Suprapubic skin (tissue), 4 donors: Measurements from ENCODE around the gene TBPL2. TPM values are rescaled to one million over a fixed set of nuclear protein-coding genes. Genes with fewer than 3 reads are reported as not detected.

Experiments used
- DNase-seq, 2 donors: peaks; one replicate each; pipeline ENCODE4 v3.0.0-alpha.2; 2019; ENCODE audit warnings: low spot score in 2 of 2
- H3K27ac ChIP-seq: fragments of 200-600 bp; sonication (generic); one replicate; pipeline ENCODE4 v1.5.1; 2019
- H3K27me3 ChIP-seq: fragments of 200-600 bp; sonication (generic); one replicate; pipeline ENCODE4 v1.5.1; 2019
- H3K36me3 ChIP-seq: fragments of 200-600 bp; sonication (generic); one replicate; pipeline ENCODE4 v1.5.1; 2019
- H3K4me1 ChIP-seq: fragments of 200-600 bp; sonication (generic); one replicate; pipeline ENCODE4 v1.5.1; 2019
- H3K4me3 ChIP-seq: fragments of 200-600 bp; sonication (generic); one replicate; pipeline ENCODE4 v1.5.1; 2019; ENCODE audit warnings: mild to moderate bottlenecking
- H3K9me3 ChIP-seq: fragments of 200-600 bp; sonication (generic); one replicate; pipeline ENCODE4 v1.5.1; 2019
- CTCF ChIP-seq, 2 donors: fragments of 200-600 bp in 1 of 2; fragments of 450-650 bp in 1 of 2; sonication (generic) in 1 of 2; IDR thresholded peaks; one replicate each; pipeline ENCODE4 v1.5.1; 2016 to 2019; ENCODE audit warnings: antibody characterized with exemption in 2 of 2, mild to moderate bottlenecking in 1 of 2, moderate library complexity in 1 of 2
- EP300 ChIP-seq: sonication (generic); formaldehyde crosslinking; IDR thresholded peaks from one replicate; pipeline ENCODE4 v1.6.1; 2017; ENCODE audit warnings: antibody characterized with exemption
- POLR2A ChIP-seq, 2 donors: fragments of 450-650 bp; IDR thresholded peaks; one replicate each; pipeline ENCODE4 v1.6.1; 2017; ENCODE audit warnings: antibody characterized with exemption in 2 of 2, mild to moderate bottlenecking in 2 of 2, moderate library complexity in 2 of 2
- POLR2AphosphoS5 ChIP-seq, 3 donors: sonication (generic); formaldehyde crosslinking; IDR thresholded peaks; one replicate each; pipeline ENCODE4 v1.6.1; 2017; ENCODE audit warnings: antibody characterized with exemption in 3 of 3
- WGBS: methylation state at CpG from one replicate; pipeline ENCODE4 v1.1.5; 2018; 5-methylcytosine and 5-hydroxymethylcytosine counted together
- total RNA-seq, 4 donors: library from RNA; depleted of rRNA; stranded (reverse); fragments of >200 nt; gene quantifications; one replicate each; pipeline ENCODE4 v1.1.0, GENCODE V29; 2016

The TBPL2 gene
- total RNA-seq, 4 donors from 2014 or later, result not detected

- Histone ChIP-seq H3K4me3 (no peak overlapping the region), H3K36me3 (no peaks in the 10 kb centered on the region), H3K4me1 (peaks cover 13% of the 10 kb centered on the region), H3K27ac (no peak overlapping the region), H3K9me3 (no peaks in the 10 kb centered on the region), H3K27me3 (no peaks in the 10 kb centered on the region)
- no peak for DNase-seq
- WGBS, result 52% methylated on average over 5 of the region's 5 CpGs
- peak in 1 of 2 donors; percentile 20 for TF ChIP-seq CTCF (IDR thresholded peaks at IDR 0.05)
- TF ChIP-seq EP300, result no peak
Measured at GRCh38 chr14:55416866-55417265, 23.6 kb downstream of the TBPL2 start.

GRCh38 chr14:55414551-55414950 is 25.9 kb downstream of the TBPL2 start:
- H3K36me3 ChIP-seq, result no peaks in the 10 kb centered on the region
- TF ChIP-seq EP300 (no peak), CTCF (IDR thresholded peaks at IDR 0.05) (no peak), POLR2AphosphoS5 (IDR thresholded peaks at IDR 0.05) (no peak), POLR2A (IDR thresholded peaks at IDR 0.05) (no peak)

DNA sequence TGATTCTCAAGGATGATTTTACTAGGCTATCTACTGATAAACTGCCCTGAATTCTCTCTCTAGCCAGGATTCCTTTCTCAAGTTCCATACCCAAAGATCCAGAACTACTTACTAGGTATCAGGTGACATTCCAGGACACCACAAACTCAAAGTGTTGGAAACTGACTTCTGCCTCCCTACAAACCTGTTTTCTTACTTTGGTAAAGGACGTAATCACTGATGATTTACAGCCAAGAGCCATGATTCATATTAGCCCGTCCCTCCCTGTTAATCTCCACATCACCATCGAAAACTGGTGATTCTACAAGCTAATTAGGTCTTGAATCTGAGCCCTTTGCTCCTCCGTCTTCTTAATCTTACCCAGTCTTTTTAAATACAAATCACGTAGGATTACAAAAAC is 27.7 kb downstream of the TBPL2 start:
- TF ChIP-seq CTCF (IDR thresholded peaks at IDR 0.05) (no peak), POLR2A (IDR thresholded peaks at IDR 0.05) (no peak), EP300 (no peak), POLR2AphosphoS5 (IDR thresholded peaks at IDR 0.05) (no peak)
- Histone ChIP-seq H3K27ac (peak overlapping the region; percentile 87), H3K27me3 (no peaks in the 10 kb centered on the region), H3K4me3 (peak overlapping the region; percentile 97), H3K4me1 (peaks cover 32% of the 10 kb centered on the region), H3K36me3 (no peaks in the 10 kb centered on the region), H3K9me3 (no peaks in the 10 kb centered on the region)
- no peak for DNase-seq
- 35% methylated on average over 5 of the region's 5 CpGs for WGBS

More at GRCh38 chr14:55414551-55414950, 25.9 kb downstream of the TBPL2 start:
- Histone ChIP-seq H3K27me3 (no peaks in the 10 kb centered on the region), H3K27ac (no peak overlapping the region), H3K9me3 (no peaks in the 10 kb centered on the region), H3K4me3 (no peak overlapping the region), H3K4me1 (peaks cover 29% of the 10 kb centered on the region)
- no peak for DNase-seq
- 76% methylated on average over 3 of the region's 3 CpGs for WGBS

DNA sequence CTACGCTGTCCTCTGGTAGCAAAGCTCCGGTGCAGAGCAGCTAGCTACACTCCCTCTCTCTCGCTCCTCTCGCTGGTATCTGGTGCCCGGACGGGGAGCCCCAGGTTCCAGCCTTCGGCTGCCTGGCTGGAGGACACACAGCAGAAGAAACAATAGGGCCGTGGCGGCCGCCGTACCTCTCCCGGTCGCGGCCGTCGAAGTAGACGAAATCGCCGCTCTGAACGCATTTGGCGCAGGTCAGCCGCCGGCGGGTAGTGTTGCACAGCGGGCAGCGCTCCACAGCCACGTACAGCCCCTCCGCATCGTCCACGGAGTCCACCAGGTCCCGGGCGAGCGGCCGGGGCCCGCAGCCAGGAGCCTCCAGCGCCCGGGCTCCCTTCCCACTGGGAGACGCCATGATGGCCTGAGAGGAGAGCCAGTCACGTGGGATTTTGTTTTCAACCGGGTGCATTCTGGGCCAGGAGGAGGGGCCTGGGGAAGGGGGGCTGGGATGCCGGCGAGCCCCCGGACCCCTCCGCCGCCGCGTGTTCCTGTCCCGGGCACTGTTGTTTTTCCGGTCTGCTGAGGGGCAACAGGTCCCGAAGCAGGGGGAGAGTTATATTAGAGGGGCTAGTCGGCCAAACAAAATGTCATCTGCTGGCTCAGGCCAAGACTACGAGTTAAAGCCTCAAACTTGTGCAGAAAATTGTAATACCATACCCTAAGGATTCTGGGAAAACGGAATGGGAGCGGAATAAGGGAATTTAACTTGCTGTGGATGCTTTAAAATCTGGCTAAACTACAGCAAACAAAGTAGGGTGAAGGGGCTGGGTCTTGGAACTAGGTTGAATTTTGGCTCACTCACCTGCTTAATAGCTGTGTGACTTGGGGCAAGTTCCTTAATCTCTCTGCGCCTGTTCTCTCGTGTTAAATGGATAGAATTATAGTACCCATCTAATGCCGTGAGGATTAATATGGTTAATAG is 28.7 kb downstream of the TBPL2 start, which contains the start of gene ATG14:
Gene ATG14 (minus strand): TSS at position 405 of the 964 bp plus-strand sequence. CDS start 8 bp downstream, at position 397.
- no peaks in the 10 kb centered on the region for H3K36me3 ChIP-seq
- peak; percentile 20 to 76 (median 24) for TF ChIP-seq POLR2AphosphoS5 (IDR thresholded peaks at IDR 0.05)
- no peak for TF ChIP-seq EP300
- no peak for TF ChIP-seq CTCF (IDR thresholded peaks at IDR 0.05)
- peak in 1 of 2 donors; percentile 71 for TF ChIP-seq POLR2A (IDR thresholded peaks at IDR 0.05)
- H3K27me3 ChIP-seq, result no peaks in the 10 kb centered on the region
- DNase-seq, result peak; percentile 92
- peaks cover 32% of the 10 kb centered on the region for H3K4me1 ChIP-seq
- peak within 1 kb of the TSS; percentile 87 for H3K27ac ChIP-seq
- peak within 1 kb of the TSS; percentile 97 for H3K4me3 ChIP-seq
- 4% methylated on average over 23 of the region's 57 CpGs for WGBS
- no peaks in the 10 kb centered on the region for H3K9me3 ChIP-seq

GRCh38 chr14:55410876-55411275 is 29.5 kb downstream of the TBPL2 start:
- no peak for TF ChIP-seq EP300
- no peak for TF ChIP-seq CTCF (IDR thresholded peaks at IDR 0.05)
- TF ChIP-seq POLR2AphosphoS5 (IDR thresholded peaks at IDR 0.05), result no peak
- TF ChIP-seq POLR2A (IDR thresholded peaks at IDR 0.05), result no peak
- 8% methylated on average over 4 of the region's 4 CpGs for WGBS
- Histone ChIP-seq H3K4me3 (peak overlapping the region; percentile 97), H3K9me3 (no peaks in the 10 kb centered on the region), H3K27me3 (no peaks in the 10 kb centered on the region), H3K4me1 (peaks cover 32% of the 10 kb centered on the region), H3K27ac (peak overlapping the region; percentile 87), H3K36me3 (no peaks in the 10 kb centered on the region)
- no peak for DNase-seq
